ENCODE data around the gene UROS.

DNA sequence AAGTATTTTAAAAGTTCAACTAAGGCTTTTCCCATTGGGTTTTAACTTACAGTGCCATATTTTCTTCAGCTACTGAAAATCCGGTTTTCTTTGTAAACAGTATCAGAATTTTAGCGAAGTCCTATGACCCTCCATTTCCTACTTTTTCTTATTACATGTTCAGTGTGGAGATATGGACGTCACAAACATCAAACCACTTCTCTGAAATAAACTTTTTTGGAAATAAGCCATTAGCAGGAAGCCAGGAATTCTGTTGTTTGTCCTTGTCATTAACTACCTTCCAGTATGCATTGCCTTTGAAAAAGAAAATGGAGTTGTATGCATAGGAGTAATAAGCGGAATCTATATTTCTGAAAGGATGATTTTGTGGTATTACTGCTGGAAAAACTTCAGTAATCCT, 56.5 kb downstream of the UROS start:
- TF ChIP-seq, protein P1, sequence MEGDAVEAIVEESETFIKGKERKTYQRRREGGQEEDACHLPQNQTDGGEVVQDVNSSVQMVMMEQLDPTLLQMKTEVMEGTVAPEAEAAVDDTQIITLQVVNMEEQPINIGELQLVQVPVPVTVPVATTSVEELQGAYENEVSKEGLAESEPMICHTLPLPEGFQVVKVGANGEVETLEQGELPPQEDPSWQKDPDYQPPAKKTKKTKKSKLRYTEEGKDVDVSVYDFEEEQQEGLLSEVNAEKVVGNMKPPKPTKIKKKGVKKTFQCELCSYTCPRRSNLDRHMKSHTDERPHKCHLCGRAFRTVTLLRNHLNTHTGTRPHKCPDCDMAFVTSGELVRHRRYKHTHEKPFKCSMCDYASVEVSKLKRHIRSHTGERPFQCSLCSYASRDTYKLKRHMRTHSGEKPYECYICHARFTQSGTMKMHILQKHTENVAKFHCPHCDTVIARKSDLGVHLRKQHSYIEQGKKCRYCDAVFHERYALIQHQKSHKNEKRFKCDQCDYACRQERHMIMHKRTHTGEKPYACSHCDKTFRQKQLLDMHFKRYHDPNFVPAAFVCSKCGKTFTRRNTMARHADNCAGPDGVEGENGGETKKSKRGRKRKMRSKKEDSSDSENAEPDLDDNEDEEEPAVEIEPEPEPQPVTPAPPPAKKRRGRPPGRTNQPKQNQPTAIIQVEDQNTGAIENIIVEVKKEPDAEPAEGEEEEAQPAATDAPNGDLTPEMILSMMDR (IDR thresholded peaks at IDR 0.05) = no peak
- no peak for TF ChIP-seq ZFX (IDR thresholded peaks at IDR 0.05; ENCODE audit: borderline replicate concordance)
